Measurements from ENCODE around the gene GDF9. TPM values are rescaled to one million over a fixed set of nuclear protein-coding genes. Genes with fewer than 3 reads are reported as not detected.
A peak's percentile ranks its signal among the peaks of the same experiment; 100 is the strongest.

GDF9 gene, protein sequence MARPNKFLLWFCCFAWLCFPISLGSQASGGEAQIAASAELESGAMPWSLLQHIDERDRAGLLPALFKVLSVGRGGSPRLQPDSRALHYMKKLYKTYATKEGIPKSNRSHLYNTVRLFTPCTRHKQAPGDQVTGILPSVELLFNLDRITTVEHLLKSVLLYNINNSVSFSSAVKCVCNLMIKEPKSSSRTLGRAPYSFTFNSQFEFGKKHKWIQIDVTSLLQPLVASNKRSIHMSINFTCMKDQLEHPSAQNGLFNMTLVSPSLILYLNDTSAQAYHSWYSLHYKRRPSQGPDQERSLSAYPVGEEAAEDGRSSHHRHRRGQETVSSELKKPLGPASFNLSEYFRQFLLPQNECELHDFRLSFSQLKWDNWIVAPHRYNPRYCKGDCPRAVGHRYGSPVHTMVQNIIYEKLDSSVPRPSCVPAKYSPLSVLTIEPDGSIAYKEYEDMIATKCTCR
- not detected for total RNA-seq
- long read RNA-seq, result 0 reads

DNA sequence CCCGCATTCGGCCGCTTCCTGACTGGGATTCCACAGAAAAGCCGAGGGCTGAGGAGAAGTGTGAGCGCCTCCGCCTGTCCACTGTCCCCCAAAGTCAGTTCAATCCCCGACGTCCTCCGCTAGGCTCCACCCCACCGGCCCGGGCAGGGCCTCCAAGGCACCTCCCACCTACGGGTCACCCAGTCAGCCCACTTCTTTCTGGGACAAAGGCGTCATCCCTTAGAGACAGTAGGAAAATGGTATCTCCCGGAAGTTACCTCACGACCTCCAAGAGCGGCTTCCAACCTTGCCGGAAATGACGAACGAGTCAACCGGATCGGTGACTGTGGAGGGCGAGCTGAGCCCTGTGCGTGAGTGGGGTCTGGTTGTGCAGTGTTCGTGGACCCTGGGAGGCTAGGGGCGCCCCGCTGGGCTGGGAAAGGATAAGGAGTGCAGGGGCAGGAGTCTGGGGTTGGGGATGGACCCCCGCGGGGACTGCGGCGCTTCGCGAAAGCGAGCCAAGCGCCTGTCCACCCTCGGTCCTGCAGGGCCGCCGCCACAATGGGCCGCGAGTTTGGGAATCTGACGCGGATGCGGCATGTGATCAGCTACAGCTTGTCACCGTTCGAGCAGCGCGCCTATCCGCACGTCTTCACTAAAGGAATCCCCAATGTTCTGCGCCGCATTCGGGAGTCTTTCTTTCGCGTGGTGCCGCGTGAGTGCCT lies at the start of gene GDF9, which contains the start of gene UQCRQ:
TSS of gene GDF9 (minus strand) at position 128 of the 704 bp plus-strand sequence. CDS start 1,936 bp downstream, outside the sequence.
TSS of gene UQCRQ (plus strand) at position 301 of the 704 bp plus-strand sequence. CDS start at position 541, 240 bp downstream.
- peak; percentile 95 for DNase-seq (ENCODE audit: low spot score)

DNA sequence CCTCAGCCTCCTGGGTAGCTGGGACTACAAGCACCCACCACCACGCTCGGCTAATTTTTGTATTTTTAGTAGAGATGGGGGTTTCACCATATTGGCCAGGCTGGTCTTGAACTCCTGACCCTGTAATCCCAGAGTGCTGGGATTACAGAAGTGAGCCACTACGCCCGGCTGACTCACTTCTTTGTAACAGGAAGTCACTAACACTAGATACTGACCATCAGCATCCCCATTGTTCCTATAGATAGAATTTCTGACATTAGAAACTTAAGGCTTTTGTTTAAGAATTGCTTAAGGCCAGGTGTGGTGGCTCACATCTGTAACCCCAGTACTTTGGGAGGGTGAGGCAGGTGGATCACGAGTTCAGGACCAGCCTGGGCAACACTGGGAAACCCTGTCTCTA lies 49.4 kb upstream of the GDF9 start:
- no peak for DNase-seq (ENCODE audit: low spot score)

DNA sequence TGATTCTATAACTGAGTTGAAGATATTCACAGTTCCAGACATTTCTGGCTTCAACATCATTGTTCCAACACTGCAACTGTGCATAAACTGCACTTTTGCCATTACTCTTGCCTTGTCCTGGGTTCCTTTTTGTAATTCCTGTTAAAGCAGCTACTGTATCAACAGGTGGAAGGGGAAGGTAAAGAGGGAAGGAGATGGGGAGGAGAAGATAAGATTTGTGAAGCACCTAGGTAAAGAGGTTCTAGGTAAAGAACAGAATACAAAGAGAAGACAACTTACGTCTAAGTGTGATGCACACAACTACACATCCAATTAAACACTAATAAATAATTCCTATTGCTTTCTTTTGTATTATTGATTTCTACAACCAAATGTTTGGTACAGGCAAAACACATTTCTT lies 43.4 kb upstream of the GDF9 start:
- no peak for DNase-seq (ENCODE audit: low spot score)

DNA sequence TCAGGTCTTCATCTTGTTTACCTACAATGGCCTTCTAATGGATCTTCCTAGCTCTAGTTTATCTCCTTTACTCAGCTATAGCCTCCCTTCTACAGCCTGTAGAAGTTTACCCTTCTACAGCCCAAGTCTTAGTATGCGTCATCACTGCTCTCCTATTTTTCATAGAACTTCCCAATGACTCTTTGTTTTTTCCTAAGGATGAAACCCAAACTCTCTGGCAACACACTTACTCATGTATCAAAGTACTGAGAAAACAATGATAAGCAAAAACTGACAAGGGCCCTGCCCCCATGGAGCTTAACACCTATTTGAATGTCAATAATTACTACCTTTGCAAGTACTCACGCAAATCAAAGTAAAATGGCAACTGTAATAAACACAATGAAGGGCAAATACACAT lies 40.9 kb upstream of the GDF9 start:
- DNase-seq (ENCODE audit: low spot score), result no peak

DNA sequence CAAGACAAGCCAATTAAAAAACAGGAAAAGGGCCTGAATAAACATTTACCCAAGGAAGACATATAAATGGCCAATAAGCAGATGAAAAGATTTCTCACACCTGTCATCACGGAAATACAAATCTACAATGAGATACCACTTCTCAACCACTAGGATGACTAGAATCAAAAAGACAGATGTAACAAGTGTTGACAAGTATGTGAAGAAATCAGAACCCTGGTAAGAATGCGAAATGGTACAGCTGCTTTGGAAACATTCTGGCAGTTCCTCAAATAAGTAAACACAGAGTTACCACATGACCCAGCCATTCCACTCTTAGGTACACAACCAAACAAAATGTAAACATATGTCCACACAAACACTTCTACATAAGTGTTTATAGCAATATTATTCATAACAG lies 39.7 kb upstream of the GDF9 start:
- DNase-seq (ENCODE audit: low spot score), result no peak

DNA sequence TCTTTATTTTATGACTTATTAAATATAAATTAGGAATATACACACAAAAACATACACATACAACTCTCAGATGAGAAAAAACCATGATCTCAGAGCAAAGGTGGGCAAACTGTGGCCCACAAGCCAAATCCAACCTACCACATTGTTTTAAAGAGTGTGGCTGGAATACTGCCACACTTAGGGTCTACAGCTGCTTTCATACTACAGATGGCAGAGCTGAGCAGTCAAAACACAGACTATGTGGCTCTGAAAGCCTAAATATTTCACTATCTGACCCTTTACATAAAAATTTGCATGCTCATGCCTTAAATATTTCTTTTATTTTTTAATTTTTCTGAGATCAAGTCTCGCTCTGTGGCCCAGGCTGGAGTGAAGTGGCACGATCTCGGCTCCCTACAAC lies 35.5 kb upstream of the GDF9 start:
- DNase-seq (ENCODE audit: low spot score), result no peak

DNA sequence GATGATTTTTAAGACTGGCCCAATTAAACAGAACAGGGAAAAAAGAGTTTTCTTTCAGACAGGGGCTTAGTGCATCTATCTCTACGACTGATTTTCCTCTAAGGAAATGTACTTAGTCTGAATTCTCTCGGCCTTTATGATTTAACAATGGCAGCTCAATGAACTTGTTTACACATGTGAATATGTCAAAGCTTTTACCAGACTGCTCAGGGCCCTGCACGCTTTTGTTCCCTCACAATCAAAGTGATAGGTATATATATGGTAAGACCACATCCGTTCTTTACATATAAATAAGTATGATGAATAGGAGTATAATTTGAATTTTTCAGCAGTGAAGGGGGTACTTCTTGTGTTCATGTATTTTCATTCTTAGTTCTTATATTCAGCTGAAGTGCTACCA lies 34.8 kb upstream of the GDF9 start:
- no peak for DNase-seq (ENCODE audit: low spot score)

DNA sequence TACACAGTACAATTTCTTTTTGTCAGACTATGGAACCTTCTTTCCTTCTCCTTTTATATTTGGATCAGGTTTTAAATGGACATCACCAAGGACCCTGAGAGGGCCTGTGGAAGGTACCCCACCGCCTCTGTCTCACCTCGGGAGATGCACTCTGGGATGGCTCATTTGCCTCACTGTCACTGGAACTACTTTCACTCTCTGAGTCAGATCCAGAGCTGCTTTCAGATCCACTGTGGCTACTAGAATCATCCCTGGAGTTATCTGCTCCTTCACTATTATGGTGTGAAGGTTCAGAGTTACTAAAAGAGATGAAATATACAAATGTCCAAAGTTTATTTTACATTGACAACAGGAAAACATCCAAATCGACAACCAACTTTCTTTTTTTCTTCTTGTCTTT lies 31.8 kb upstream of the GDF9 start:
- no peak for DNase-seq (ENCODE audit: low spot score)

DNA sequence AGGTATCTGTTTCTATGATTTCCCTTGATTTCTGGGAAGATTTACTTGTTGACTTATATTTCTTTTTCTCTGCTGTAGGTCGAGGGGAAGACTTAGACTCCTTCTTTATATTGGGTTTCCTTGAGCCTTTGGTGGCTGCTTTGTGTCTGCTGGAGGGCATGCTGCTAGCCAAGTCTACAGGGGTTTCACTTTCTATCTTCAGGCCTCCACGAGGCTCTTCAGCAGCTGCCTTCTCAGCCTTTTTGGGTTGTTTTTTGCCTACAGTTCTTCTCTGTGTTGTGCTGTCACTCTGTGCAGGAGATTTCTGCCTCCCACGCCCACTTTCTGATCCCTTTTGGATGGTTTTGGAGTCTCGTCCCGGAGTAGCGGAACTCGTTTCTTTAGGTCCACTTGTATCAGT lies 30.4 kb upstream of the GDF9 start:
- DNase-seq (ENCODE audit: low spot score), result no peak

DNA sequence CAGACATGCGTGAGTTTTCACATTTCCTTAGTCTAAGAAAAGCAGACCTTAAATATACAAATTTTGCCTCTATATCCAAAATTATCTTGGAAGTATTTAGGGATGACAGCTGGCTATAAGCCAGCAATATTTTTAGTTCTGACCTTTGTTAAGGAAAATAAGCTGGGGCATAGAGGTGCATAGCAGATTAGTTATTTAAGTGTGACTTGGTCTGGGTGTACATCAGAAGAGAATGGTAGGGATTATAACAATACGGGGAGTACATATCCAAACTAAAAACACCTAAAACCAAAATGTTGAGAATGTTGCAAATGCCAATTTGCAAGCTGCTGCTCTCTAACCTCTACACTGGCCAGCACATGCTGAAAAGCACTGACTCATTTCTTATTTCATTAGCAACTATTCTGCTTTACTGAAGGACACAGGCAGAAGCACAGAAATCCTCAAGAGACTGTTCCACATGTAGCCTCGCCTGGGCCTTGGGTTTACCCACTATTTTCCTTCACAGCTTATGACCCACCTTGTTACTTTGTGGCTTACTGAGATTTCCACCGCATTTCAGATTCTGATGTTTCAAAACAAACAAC lies 29.5 kb upstream of the GDF9 start:
- DNase-seq (ENCODE audit: low spot score), result no peak

DNA sequence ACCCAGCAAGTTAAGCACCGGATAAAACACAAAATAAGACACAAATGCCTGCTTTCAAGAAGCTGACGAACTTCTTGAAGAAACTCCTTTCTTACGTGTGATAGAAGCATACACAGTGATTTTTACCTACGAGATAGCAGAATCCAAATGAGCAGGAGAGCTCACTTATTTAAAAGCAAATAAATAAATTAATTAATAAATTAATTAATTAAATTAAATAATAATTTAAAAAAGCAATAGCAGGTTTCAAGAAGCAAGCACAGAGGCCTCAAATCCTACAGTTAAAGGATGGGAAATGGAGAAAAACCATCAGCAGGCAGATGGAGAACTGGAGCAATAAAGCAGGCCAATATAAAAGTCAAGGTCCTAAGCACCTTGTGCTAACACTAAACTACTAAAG lies 24.5 kb upstream of the GDF9 start:
- no peak for DNase-seq (ENCODE audit: low spot score)

DNA sequence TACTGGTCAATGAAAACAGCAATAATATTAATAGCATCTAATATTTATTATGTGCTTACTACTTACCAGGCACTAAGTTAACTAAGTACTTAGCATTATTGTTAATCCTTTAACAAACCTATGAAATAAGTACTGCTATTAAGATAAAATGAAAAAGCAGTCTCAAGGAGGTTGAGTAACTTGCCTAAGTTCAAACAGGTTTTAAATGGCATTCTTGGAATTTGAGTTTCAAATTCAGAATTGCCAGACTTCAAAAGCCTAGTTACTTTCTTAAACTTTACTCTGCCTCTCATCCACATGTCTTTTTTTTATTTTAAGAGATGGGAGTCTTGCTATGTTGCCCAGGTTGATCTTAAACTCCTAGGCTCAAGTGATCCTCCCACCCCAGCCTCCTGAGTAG lies 23.2 kb upstream of the GDF9 start:
- no peak for DNase-seq (ENCODE audit: low spot score)

DNA sequence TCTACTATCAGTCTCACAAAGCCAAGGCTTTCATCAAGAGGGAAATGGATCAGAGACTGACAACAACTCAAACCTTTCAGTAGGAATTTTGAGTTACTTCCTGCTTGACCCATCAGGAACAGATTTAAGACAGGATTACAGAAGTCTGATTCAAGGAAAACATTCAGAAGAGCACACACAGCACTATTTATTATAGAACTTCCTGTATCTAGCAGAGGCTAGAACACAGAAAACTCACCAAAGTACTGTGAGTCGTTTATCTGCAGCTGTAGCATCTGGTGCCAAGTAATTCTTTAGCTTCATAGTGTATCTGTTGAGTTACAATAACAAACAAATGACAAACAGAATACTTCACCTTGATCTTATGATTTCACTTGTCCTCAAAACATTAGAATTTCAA lies 21.0 kb upstream of the GDF9 start:
- no peak for DNase-seq (ENCODE audit: low spot score)

DNA sequence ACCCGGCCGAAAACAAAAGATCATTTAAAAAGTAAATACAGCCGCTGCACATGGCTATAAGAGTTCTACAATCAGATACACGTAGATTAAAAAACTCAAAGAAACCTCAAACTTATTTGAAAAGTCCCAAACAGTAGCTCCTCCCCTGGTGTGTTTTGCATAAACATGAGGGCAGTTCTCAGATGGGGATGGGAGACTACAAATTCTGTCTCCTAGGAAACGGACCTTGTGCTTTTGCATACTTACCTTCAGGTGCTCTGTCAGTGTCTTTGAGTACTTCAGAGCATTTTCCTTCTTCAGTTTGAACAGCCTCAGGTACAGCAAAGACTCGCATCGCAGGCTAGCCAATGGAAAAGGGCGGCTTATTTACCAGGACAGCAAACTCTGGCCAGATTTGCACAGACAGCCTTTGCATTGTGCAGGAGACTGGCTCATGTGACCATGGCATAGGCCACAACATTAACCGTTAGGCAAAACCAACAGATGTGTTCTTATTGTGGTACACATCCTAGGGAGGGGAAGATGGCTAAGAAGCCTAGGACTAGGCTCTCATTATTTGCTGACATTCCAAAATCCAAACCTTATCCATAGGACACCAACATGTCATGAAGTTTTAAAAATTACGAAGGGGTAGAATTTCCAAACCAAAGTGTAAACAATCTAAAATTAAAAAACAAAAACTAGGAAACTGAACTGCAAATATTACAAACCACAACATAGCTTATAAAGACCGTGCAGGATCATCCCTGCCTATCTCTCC lies 20.0 kb upstream of the GDF9 start:
- no peak for DNase-seq (ENCODE audit: low spot score)

DNA sequence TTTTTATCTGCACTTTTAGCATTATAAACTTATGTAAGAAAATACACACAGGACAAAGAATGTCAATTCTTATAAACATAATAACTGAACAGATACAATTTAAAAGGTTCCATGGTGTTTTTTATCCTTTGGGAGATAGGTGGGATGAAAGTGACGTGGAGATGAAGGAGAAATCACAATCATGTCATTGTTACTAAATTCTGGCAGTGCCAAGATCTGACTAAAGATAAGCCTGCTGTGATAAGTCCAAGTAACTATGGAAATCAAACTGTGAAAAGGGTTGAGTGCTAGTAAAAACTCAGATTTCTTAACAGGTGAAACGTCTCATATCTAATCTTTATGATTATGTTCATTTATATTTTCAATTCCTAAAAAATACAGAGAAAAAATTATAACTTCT lies 18.3 kb upstream of the GDF9 start:
- DNase-seq (ENCODE audit: low spot score), result no peak

DNA sequence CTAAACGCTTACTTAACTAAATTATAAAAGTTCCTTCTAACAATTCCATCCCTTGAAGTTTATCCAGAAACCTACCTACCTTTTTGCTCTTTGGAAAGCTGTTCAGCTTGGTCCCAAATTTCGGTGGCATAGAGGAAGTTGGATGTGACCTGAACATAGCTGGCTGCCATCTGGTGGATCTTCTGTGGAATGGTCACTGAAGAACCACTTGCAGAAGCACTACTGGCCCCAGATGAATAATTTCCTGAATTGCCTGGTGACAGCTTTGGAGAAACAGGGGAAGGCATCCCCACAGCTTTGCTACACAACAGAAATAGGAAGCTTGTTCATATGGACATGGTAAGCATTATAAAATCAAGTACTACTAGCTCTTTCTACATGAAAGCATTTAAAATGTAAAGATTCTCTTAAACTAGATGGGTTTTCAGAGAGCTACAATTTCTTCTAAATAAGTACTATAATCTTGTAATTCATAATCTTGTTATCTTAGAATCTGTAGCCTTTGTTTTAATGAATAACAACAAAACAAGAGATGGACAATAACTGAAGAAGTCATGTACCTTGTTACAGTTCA lies 17.1 kb upstream of the GDF9 start:
- DNase-seq (ENCODE audit: low spot score), result no peak

DNA sequence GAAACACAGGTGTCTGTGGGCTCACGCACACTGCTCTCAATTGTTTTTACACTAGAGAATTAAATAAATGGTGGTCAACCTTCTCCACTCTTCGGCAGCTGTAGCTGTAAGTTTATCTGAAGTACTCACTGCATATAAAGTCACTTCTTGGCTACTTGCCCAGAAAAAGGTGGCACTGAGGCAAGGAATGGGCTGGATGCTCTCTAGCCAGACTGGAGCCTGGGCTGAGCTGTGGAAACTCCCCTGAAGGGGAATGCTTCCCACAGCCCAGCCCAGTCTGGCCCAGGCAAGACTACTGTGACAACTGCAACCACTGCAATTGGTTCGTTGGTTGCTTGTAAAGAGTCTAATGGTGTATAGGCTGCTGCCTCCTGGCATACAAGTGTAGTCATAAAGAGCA lies 11.7 kb upstream of the GDF9 start:
- no peak for DNase-seq (ENCODE audit: low spot score)

DNA sequence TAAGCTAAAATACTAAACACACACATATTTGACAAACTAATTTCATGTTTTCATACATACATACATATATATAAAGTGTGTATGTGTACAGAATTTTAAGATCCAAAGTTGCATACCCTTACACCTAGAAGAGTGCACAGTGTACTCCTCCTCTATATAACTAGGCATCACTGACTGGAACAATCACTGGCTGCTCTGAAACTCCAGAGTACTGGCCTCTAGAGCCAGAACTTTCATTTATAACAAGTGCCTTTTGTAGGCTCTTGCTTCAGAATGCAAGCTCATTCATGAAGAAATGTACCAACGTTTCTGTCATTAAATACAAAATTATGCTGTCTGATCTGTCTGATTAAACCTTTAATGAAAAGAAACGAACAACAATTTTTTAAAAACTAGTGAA lies 11.2 kb upstream of the GDF9 start:
- no peak for DNase-seq (ENCODE audit: low spot score)

DNA sequence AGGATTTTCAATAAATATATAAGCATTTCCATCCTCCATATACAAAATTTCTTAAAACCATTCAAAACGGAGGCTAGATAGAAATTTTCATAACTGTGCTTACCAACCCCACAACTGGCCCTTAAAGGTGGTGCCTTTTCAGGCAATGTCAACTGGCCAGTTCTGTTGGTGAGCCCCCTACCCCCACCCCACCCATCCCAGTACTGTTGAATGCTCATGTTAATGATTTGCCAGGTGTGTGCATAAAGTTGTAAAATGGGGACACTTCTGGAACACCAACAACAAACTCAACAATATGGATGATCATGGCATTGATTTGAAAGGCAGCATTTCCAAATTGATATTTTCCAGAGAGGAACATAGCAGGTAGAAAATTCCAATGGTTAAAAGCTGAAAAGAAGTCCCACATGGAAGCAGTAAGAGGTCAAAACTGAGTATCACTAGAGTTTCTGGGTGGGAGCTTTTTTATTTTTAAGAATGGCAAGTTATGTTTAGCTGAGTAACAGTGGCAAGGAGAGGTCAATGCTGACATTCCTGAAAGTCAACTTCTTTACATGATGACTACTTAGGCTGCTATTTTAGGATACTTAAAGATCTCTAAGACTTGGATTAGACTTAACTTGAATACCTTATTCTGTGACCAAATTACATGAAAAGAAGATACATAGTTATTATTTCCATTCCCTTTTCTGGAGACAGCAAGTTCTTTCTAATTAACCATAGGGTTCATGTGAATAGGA lies 9.9 kb upstream of the GDF9 start:
- DNase-seq (ENCODE audit: low spot score), result no peak

DNA sequence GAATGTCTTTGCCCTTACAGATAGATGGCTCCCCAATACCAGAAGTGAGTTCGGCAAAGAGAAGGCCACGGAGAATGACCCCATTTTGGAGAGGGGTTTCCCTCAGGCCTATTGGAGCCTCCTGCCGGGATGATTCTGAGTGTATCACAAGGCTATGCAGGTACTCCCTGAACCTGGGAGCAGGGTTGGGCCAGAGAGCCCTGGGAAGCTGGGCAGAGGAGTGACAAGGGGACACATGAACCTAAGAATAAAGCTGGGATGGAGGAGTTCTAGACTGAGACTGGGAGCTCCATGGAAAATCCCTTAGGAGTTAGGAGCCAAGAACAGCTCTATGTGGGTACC lies 7.6 kb upstream of the GDF9 start:
- no peak for DNase-seq (ENCODE audit: low spot score)
